ENCODE measurements around the gene MT1X. TPM values are rescaled to one million over a fixed set of nuclear protein-coding genes. Genes with fewer than 3 reads are reported as not detected.
A peak's percentile ranks its signal among the peaks of the same experiment; 100 is the strongest.

The MT1X gene
- polyA plus RNA-seq, 5 donors = 13.6 to 17.7 (median 16.4) TPM

DNA sequence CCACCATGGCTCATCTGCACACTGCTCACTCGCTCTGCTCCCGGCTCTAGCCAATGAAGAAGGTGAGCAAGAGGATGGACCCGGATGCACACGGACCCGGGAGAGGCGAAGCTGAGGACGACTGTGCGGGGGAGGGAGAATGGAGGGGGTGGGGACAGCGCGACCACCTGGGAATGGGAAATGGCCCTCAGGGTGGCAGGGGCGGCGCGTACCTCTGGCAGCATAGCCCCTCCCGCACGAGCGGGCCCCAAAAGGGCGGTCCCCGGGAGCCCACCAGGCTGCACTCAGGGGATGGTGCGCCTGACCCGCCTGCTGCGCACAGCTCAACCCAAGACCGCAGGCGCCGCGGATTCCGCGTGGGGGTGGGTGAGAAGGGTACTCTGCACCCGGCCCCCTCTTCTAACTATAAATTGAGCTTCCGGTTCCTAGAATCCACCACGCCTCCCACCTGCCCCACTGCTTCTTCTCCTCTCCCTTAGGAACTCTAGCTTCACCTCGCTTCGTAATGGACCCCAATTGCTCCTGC lies 6.5 kb upstream of the MT1X start:
- no peak for DNase-seq

DNA sequence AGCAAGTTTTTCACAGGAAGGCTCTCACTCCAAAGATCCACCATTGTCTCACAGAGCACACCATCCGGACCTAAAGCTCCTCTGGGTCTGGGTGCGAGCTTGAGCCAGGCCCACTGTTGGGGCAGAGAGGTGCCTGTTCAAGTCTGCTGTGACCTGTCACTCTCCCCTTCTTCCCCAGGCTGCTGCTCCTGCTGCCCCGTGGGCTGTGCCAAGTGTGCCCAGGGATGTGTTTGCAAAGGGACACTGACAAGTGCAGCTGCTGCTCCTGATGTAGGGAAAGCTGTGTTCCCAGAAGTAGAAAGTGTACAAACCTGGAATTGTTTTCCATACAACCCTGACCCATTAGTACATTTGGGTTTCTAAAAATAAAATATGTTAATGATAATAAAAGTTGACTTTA lies 4.8 kb upstream of the MT1X start:
- no peak for DNase-seq

DNA sequence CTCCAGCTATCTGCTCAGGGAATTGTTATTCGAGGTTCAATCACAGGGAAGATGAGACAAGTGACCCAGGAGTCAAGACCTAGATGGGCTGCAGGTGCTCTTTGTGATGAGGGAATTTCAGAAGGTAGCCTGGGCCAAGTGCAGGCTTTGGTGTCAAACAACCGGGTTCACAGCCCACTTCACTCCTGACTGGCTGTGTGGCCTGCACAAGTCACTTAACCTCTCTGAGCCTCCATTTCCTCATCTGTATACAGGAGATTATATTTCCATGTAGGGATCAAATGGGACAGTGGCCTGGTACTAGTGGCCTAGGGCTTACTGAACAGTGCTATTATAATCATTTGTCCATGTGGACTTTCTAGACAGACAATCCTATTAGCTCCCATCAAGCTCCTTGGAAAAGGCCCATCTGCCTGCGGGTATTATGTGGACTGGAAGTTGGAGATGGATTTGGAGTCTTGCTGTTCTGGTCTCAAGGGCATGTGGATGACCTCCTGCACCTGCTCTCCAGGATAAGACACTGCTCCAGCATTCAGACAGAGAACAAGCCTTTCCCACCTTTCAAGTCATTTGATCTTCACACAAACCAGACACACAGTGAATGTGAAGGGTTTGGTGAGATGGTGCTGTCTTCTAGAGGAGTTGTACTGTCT lies 3.1 kb upstream of the MT1X start:
- no peak for DNase-seq

DNA sequence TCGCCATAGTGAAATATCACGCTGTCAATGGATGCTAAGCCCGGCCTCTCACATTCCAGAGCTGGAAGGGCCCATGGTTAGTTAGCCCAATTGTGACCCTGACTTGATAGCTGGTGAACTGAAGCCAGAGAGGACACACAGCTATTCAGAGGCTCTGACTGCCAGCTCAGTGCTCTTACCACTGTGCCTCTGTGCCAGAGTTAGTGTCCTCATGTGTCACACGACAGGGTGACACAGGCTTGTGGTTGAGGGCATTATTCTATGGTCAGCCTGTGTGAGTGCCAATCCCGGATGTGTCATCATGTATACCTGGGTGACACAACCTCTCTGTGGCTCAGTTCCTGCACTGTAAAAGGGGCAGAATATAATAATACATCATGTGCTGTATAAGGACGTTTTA lies 2.5 kb upstream of the MT1X start:
- DNase-seq = no peak

DNA sequence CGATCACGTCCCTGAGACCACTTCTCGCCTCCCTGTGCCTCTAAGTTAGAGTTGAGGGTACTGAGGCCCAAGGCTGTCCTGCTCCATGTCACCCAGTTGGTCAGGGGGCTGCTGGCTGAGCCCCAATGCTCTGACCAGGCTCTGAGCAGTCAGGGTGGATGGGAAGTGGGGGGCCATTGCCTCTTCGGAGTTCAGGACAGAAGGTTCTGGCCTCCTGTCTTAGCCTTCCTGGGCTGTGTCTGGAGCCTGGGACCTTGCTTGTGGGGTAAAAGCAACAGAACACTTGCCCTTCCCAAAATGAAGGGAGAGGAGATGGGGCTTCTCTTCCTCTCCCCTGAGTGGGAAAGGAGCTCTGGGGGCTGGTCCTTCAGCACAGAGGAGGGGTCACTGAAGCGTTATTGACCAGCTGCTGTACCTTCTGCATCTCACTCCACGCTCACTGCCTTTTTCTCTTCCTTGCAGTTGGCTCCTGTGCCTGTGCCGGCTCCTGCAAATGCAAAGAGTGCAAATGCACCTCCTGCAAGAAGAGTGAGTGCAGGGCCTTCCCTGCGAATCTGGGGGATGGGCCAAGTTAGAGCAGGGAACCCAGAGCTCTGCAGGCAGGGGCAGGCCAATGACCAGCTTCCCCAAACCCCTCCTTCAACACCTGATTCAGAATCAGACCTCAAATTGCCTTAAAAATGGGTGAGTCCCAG lies 580 bp downstream of the MT1X start:
- no peak for DNase-seq

DNA sequence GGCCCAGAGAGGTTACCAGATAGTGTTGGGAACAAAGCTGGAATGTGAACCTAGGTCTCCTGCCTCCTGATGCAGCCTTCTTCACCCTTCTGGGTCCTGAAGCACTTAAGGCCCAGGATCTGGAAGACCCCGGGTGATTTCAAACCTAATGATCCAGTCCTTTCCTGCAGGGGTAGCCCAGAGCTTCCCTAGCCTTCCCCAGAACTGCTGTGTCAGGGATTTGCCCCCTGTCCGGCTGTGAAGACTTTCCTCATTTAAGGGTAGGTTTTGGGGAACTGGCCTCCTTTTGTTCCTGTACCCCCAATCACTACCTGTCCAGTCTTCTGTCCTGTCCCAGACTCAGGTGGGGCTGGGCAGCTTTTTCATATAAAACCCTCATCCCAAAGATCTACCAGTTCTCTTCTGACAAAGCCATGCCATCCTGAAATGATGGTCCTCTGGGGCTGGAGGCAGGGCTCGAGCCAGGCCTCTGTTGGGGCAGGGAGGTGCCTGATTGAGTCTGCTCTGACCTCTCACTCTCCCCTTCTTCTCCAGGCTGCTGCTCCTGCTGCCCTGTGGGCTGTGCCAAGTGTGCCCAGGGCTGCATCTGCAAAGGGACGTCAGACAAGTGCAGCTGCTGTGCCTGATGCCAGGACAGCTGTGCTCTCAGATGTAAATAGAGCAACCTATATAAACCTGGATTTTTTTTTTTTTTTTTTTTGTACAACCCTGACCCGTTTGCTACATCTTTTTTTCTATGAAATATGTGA lies 1.3 kb downstream of the MT1X start:
- no peak for DNase-seq

DNA sequence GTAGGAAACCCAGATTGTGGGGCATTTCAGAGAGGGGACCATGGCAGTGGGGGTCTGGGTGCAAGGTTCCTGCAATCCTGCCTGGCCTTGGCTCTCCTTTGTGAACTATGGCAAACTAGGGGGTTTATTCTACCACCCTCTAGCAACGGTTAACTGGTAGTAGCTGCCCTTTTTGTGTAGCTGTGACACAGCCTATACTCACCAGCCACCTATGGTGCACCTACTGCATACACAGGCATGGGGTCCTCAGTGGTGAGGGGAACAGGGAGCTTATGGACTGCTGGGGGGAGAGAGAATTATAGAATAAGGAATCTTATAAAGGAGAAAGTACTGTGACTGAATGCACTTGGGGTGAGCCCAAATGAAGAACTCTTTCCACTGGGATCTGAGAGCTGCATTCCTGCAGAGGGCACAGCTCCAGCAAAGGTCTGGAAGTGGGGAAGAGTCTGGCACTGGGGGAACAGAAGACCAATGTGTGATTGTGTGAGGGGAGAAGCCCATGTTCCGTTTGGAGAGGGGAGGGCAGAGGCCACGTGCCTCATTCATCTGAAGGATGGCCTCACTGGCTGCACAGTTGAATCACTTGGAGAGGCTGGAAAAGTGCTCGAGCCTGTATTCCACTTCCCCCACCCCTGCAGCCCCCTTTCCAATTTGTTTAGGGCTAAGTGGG lies 2.1 kb downstream of the MT1X start:
- no peak for DNase-seq

DNA sequence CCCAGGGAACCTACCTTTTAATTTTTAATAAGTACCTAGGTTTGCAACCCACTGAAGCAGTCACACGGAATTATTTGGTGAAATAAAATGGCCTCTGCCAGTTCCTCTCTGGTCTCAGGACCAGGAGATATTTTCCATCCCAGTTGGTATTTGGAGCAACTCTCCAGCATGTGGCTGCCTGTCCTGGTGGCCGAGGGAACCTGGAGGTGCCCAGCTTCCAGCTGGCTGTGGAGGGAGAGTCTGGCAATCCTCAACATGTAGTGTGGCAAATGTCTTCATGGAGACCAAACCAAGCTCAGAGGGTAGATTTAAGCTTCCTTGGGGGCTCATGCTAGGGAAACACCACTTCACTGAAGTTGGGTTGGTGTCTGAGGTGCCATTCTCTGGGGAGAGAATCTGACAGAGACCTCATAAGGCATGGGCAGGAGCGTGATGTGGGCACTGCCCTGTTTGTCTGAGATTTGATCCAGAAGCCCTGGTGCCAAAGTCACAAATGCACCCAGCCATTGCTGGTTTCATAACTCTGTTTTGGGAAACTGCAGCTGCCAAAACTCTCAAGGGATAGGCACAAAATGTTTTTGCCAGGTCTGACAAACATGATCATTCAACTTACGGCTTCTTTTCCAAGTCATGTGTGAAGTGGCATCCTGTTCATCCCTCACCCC lies 2.8 kb downstream of the MT1X start:
- no peak for DNase-seq

DNA sequence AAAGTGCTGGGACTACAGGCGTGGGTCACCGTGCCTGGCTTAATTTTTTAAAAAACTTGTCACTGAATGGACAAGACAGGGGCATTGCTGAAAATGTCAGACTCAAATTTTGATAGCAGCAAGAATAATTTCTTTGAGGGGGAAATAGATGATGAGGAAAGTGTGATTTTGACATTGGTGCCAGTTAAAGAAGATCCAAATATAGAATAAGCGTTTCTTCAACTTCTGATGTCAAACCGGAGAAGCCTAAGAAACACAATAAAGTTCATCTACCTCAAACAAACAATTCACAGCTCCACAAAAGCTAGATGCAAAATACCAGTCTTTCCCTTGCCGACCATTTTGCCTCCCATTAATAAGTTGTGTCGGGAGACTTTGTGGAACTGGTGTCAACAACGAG lies 4.5 kb downstream of the MT1X start:
- no peak for DNase-seq

DNA sequence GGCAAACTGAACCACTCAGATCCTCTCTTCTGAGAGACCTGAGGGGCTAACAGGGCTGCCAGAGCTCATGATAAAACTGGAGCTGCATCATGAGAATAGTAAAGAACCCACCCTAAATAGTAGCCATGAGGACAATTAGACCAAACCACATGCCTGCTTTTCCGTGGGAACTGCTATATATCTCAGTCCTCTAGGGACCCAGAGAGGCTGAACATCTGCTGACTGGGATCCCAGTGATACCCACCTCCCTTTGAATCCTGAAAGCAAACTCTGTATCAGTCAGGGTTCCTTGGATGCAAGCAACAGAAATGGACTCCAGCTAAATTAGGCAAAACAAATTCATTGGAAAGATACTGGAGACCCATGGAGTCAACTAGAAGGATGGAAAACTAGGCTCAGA lies 6.5 kb downstream of the MT1X start:
- no peak for DNase-seq

DNA sequence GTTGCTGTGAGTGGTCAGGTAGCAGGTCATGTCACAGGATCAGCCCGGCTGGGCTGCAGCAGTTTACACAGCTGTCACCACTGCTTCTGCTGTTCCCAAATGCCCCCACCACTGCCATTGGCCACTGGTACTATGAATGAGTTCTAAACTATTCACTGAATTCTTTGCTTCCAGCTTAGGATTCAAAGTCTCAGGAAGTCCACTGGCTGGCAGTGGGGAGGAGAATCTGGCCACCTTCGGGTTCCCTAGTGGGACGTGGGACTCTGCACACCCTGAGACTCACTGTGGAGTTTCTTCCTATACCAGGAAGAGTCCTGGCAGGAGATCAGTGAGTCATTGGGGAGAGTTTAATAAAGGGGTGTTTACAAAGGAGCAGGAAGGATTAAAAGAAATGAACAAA lies 6.9 kb downstream of the MT1X start:
- DNase-seq = no peak

DNA sequence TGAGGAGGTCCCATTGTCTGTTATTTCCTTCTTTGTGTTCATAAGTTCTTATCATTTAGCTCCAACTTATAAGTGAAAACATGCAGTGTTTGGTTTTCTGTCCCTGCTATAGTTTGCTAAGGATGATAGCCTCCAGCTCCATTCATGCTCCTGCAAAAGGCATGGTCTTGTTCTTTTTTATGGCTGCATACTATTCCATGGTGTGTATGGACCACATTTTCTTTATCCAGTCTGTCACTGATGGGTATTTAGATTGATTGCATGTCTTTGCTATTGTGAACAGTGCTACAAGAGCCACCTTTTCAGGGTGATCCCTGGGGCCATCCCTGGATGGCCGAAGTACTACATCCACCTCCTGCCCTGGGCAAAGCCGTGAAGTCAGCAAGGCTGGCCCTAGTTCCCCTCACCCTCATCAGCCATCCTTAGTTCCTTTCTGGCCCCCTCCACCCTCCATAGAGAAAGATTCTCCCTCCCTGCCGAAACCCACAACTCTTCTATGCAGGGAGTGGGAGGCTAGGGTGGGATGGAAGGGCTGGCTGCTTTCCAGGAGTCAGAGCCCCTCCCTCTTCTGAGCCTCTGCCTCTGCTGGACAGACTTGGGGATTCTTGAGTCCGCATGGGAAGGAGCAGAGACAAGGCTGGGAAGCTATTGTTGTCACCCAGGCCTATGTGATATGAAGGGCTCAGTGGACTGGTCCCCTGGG lies 8.3 kb downstream of the MT1X start:
- DNase-seq = no peak

DNA sequence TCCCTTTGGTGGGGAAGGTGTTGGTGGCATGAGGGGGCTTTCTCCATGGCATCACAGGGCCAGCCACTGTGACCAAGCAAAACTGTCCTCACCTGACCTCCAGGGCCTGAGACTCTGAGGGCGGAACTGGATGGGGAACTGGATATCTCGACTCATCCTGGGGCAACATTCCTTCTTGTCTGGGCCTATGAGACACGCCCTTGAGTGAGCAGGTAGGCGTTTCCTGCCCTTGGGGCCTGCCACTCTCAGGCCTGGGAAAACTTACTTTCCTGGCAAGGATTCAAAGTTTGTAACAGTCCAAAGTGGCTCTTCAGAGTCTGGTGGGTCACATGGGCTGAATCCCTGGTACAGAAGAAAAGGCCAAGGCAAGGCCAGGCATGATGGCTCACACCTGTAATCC lies 9.6 kb downstream of the MT1X start:
- peak; percentile 64 to 68 for DNase-seq

DNA sequence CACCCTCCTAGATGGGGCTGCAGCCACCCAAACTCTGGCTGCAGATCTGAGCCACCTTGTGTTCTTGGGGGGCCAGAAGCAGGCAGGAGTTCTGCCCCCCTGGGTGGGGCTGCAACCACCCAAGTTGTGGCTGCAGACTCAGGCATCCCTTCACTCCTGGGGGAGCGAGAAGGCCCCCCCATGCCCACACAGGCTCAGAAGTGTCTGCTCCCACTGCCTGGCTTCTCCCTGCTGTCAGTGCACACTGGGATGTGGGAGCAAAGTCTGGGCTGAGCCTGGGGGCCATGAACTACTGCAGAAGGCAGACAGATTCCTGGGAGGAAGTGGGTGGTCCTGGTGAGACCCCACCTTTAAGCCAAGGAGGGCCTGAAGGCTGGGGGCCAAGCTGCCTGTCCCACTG lies 13.0 kb downstream of the MT1X start:
- no peak for DNase-seq

DNA sequence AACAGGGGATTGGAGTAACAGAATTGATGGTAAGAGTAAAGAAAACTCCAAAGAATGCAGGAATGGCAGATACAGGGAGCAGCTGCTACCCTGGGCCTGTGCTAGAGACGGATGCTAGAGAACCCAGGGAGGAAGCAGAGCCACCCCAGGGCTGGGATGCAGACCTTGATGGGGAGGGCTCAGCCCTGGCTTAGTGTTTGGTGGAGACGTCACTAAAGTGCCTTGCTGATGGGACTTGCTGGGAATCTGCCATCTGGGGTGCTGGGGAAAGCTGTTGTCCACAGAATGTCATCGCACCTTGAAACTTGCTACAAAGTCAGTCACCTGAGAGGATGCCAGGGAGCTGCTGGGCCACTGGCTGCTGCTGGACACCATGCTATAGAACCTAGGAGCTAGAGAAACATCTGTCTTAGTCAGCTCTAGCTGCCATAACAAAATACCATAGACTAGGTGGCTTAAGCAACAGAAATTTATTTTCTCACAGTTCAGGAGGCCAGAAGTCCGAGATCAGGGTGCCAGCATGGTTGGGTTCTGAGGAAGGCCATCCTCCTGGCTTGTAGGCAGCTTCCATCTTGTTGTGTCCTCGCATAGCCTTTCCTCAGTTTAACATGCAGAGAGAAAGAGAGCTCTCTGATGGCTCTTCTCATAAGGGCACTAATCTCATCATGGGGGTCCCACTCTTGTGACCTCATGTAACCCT lies 15.3 kb downstream of the MT1X start:
- DNase-seq = no peak

DNA sequence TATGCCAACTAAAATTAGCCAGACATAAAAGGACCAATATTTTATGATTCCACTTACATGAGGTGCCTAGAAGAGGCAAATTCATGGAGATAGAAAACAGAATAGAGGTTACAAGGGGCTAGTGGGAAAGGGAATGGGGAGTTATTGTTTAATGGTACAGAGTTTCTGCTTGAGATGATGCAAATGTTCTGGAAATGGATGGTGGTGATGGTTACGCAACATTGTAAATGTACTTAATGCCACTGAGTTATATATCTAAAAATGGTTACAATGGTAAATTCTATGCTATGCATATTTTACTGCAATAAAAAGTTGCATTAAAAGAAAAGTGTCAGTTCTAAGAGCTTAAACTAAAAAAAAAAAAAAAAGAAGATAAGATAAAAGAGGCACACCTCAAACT lies 17.9 kb downstream of the MT1X start:
- DNase-seq = no peak

DNA sequence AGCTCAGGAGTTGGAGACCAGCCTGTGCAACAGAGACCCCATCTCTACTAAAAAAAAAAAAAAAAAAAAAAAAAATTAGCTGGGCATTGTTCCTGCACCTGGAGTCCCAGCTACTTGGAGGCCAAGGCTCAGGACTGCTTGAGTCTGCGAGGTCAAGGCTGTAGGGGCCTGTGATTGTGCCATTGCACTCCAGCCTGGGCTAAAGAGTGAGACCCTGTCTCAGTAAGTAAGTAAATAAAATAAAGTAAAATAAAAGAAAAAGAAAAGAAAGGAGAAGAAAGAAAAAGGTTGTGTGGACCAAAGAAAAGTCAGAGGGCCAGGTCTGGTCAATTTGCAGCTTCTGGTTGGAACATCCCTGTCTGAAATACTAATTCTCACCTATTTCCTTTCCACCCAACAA lies 18.4 kb downstream of the MT1X start:
- DNase-seq = no peak

DNA sequence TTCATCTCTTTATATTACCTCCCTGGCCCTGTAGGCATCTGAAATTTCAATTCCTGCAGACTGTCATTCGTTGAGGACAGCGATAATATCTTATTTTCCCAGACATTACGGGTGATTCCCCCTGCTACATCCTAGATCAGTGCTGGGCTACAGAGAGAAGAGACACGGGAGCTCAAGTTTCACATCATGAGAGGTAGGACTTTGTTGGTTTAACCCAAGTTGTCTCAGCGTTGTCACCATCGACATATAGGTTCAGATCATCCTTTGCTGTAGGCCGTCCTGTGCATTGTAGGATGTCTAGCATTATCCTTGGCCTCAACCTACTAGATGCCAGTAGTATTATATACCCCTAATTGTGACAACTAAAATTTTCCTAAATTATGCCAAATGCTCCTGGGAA lies 19.3 kb downstream of the MT1X start:
- no peak for DNase-seq

DNA sequence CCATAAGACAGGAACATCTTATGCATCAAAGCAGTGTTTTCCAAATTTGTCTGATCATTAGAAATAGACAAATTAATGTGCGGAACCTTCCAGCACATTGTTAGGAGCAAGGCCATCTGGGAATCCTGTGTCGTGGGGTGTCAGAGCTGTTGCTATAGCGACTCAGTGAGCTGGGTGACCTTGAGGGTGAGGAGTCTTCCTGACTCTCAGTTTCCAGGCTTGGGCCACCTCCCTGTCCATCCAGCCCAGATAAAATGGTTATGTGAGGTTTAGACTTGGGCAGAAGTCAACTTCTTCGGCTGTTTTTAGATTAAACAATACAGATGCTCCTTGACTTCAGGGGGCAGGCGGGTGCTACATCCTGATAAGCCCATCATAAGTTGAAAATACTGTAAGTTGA lies 20.6 kb downstream of the MT1X start:
- no peak for DNase-seq
